ENCODE data around the gene FHAD1.

DNA sequence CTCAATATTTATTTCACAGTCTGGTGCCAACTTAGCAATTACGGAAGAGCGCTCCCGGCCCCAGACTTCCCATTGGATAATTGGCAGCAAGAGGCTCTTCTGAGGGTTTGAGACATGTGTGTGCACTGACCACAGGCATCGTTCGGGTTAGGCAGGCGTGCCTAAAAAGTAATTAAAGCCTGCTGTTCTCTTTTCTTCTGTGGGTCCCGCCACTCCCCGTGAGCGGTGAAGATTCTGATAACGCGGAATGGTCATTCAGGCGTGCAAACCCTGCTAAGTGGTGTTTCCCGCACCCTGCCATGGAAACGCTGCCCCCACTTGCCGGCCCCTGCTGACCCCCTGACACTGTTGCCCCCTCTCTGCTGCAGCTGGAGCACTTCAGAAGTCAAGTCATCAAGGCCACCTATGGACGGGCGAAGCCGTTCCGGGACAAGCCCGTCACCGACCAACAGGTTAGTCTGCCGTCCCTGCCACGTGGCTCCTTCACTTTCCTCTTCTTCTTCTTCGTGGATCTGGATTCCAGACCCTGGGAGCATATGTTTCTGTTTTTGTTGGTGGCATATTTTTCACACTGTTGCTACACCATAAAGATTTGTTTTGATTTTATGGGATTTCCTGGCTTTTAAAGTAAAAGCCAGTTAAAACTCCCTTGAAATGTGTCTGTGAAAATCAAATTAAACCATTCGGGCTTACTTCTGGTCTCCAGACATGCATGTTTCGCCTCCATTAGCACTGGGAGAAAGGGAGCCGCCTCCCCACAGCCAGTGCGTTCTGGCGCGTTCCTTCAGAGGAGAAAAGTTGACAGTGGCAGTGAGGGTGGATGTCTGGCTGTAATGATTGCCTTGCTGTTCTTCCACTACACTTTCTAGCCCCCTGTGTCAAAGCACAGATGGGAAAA, 79.9 kb downstream of the FHAD1 start:
- TF ChIP-seq, protein P1, sequence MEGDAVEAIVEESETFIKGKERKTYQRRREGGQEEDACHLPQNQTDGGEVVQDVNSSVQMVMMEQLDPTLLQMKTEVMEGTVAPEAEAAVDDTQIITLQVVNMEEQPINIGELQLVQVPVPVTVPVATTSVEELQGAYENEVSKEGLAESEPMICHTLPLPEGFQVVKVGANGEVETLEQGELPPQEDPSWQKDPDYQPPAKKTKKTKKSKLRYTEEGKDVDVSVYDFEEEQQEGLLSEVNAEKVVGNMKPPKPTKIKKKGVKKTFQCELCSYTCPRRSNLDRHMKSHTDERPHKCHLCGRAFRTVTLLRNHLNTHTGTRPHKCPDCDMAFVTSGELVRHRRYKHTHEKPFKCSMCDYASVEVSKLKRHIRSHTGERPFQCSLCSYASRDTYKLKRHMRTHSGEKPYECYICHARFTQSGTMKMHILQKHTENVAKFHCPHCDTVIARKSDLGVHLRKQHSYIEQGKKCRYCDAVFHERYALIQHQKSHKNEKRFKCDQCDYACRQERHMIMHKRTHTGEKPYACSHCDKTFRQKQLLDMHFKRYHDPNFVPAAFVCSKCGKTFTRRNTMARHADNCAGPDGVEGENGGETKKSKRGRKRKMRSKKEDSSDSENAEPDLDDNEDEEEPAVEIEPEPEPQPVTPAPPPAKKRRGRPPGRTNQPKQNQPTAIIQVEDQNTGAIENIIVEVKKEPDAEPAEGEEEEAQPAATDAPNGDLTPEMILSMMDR (IDR thresholded peaks at IDR 0.05): no peak
- TF ChIP-seq EP300 (IDR thresholded peaks at IDR 0.05): no peak

Data from upper lobe of left lung (tissue), 4 donors.